HT-29 (cell line): ENCODE data around the gene PRIM2. TPM values are rescaled to one million over a fixed set of nuclear protein-coding genes. Genes with fewer than 3 reads are reported as not detected.
"Not testable (repeated sequence)": the region's sequence is repeated elsewhere in the genome, so short reads cannot be mapped to it uniquely, and the experiment has no call there.

Experiments
- DNase-seq: peaks from one replicate; pipeline ENCODE4 v3.0.0-alpha.2; 2015; ENCODE audit warnings: low spot score
- total RNA-seq: library from RNA; depleted of rRNA; stranded (reverse); fragments of >200 nt; shearing (Covaris generic); gene quantifications from 2 replicates; pipeline ENCODE4 v1.2.3, GENCODE V29; 2014

The PRIM2 gene
- total RNA-seq, 1 experiment from 2014 or later, result 14.0 TPM

GRCh38 chr6:57445790-57446468 lies 128.5 kb downstream of the PRIM2 start:
- DNase-seq, result not testable (repeated sequence)

GRCh38 chr6:57449496-57450066 lies 132.2 kb downstream of the PRIM2 start:
- DNase-seq, result not testable (repeated sequence)

GRCh38 chr6:57459781-57460180 lies 142.4 kb downstream of the PRIM2 start:
- not testable (repeated sequence) for DNase-seq

GRCh38 chr6:57461022-57461421 lies 143.6 kb downstream of the PRIM2 start:
- not testable (repeated sequence) for DNase-seq

GRCh38 chr6:57463809-57464208 lies 146.4 kb downstream of the PRIM2 start:
- not testable (repeated sequence) for DNase-seq

- not testable (repeated sequence) for DNase-seq
These were observed 148.5 kb downstream of the PRIM2 start for GRCh38 chr6:57465968-57466367.

GRCh38 chr6:57469072-57469471 lies 151.6 kb downstream of the PRIM2 start:
- no peak for DNase-seq

- DNase-seq, result not testable (repeated sequence)
These were observed 152.7 kb downstream of the PRIM2 start for GRCh38 chr6:57470148-57470547.

GRCh38 chr6:57471314-57471864 lies 154.0 kb downstream of the PRIM2 start:
- not testable (repeated sequence) for DNase-seq

- not testable (repeated sequence) for DNase-seq
These were observed 155.5 kb downstream of the PRIM2 start for GRCh38 chr6:57472861-57473362.

- DNase-seq, result not testable (repeated sequence)
These were observed 157.5 kb downstream of the PRIM2 start for GRCh38 chr6:57474862-57475475.

GRCh38 chr6:57475656-57476055 lies 158.2 kb downstream of the PRIM2 start:
- not testable (repeated sequence) for DNase-seq

GRCh38 chr6:57480194-57480593 lies 162.8 kb downstream of the PRIM2 start:
- DNase-seq, result not testable (repeated sequence)

GRCh38 chr6:57481121-57481520 lies 163.7 kb downstream of the PRIM2 start:
- DNase-seq, result not testable (repeated sequence)

- DNase-seq, result not testable (repeated sequence)
These were observed 165.0 kb downstream of the PRIM2 start for GRCh38 chr6:57482471-57482870.

- not testable (repeated sequence) for DNase-seq
These were observed 169.2 kb downstream of the PRIM2 start for GRCh38 chr6:57486494-57487081.

GRCh38 chr6:57488551-57488950 lies 171.1 kb downstream of the PRIM2 start:
- DNase-seq, result not testable (repeated sequence)

- DNase-seq, result not testable (repeated sequence)
These were observed 172.5 kb downstream of the PRIM2 start for GRCh38 chr6:57489887-57490286.

- DNase-seq, result not testable (repeated sequence)
These were observed 174.4 kb downstream of the PRIM2 start for GRCh38 chr6:57491795-57492194.

- not testable (repeated sequence) for DNase-seq
These were observed 178.8 kb downstream of the PRIM2 start for GRCh38 chr6:57496251-57496650.

- not testable (repeated sequence) for DNase-seq
These were observed 183.1 kb downstream of the PRIM2 start for GRCh38 chr6:57500368-57501021.
